Hepatocyte (in vitro differentiated cells): ENCODE data around the gene COPS9. TPM values are rescaled to one million over a fixed set of nuclear protein-coding genes. Genes with fewer than 3 reads are reported as not detected.

Experiments used
- DNase-seq: peaks from one replicate; pipeline ENCODE4 v3.0.0-alpha.2; 2016; ENCODE audit warnings: low spot score
- H2AFZ ChIP-seq: fragments of 200-600 bp; sonication (generic); 2 replicates; pipeline ENCODE4 v1.6.0; 2016; ENCODE audit warnings: antibody characterized with exemption, mild to moderate bottlenecking
- H3K27ac ChIP-seq: fragments of 200-600 bp; sonication (generic); 2 replicates; pipeline ENCODE4 v1.5.1; 2016; ENCODE audit warnings: mild to moderate bottlenecking
- H3K27me3 ChIP-seq: fragments of 200-600 bp; sonication (generic); 2 replicates; pipeline ENCODE4 v1.6.1; 2016
- H3K36me3 ChIP-seq: fragments of 200-600 bp; sonication (generic); replicated peaks from 2 replicates; pipeline ENCODE4 v1.5.1; 2016; ENCODE audit warnings: low read depth; ENCODE audit not compliant: insufficient read depth
- H3K4me1 ChIP-seq: fragments of 200-600 bp; sonication (generic); 2 replicates; pipeline ENCODE4 v1.5.1; 2016; ENCODE audit warnings: mild to moderate bottlenecking, moderate library complexity; ENCODE audit not compliant: insufficient read depth
- H3K4me2 ChIP-seq: fragments of 200-600 bp; sonication (generic); 2 replicates; pipeline ENCODE4 v1.6.0; 2016
- H3K4me3 ChIP-seq: fragments of 200-600 bp; sonication (generic); 2 replicates; pipeline ENCODE4 v1.5.1; 2016; ENCODE audit warnings: mild to moderate bottlenecking
- H3K79me2 ChIP-seq: fragments of 200-600 bp; sonication (generic); 2 replicates; pipeline ENCODE4 v1.6.0; 2017; ENCODE audit warnings: mild to moderate bottlenecking
- H3K9me2 ChIP-seq: fragments of 200-600 bp; sonication (generic); replicated peaks from 2 replicates; pipeline ENCODE4 v1.6.0; 2017; ENCODE audit warnings: mild to moderate bottlenecking; ENCODE audit not compliant: insufficient read depth
- H3K9me3 ChIP-seq: fragments of 200-600 bp; sonication (generic); 2 replicates; pipeline ENCODE4 v1.5.1; 2016; ENCODE audit warnings: low read depth, mild to moderate bottlenecking
- H4K20me1 ChIP-seq: fragments of 200-600 bp; sonication (generic); 2 replicates; pipeline ENCODE4 v1.6.0; 2016; ENCODE audit warnings: mild to moderate bottlenecking; ENCODE audit not compliant: insufficient read depth, poor library complexity, severe bottlenecking
- EZH2 ChIP-seq: fragments of 200-600 bp; sonication (generic); IDR thresholded peaks from 2 replicates; pipeline ENCODE4 v1.6.1; 2016; ENCODE audit warnings: antibody characterized with exemption, mild to moderate bottlenecking, borderline replicate concordance
- EZH2phosphoT487 ChIP-seq: fragments of 200-600 bp; sonication (generic); IDR thresholded peaks from one replicate; pipeline ENCODE4 v1.6.1; 2018; ENCODE audit warnings: antibody characterized with exemption, mild to moderate bottlenecking, low read depth, moderate library complexity; ENCODE audit not compliant: unreplicated experiment, severe bottlenecking
- WGBS: methylation state at CpG from one replicate; pipeline ENCODE4 v1.1.6; 2016; ENCODE audit warnings: low lambda C conversion rate; ENCODE audit errors: missing lambda C conversion rate; 5-methylcytosine and 5-hydroxymethylcytosine counted together
- polyA plus RNA-seq: library from polyadenylated mRNA; unstranded; fragments of >200 nt; fragmentation: Nextera tagmentation; extraction: Ambion mirVana; gene quantifications from 2 replicates; pipeline ENCODE4 v1.2.1, GENCODE V29; 2016
- total RNA-seq: library from RNA; depleted of rRNA; stranded (reverse); fragments of >200 nt; gene quantifications from 2 replicates; pipeline ENCODE4 v1.2.3, GENCODE V29; 2014
- TF ChIP-seq, protein P1 (sequence below): fragments of 200-600 bp; sonication (generic); IDR thresholded peaks from 2 replicates; pipeline ENCODE4 v1.5.1; 2016; ENCODE audit warnings: antibody characterized with exemption, mild to moderate bottlenecking; ENCODE audit not compliant: poor library complexity

Gene COPS9
- total and polyA plus RNA-seq, 2 experiments from 2014 or later, result 109 to 300 TPM

DNA sequence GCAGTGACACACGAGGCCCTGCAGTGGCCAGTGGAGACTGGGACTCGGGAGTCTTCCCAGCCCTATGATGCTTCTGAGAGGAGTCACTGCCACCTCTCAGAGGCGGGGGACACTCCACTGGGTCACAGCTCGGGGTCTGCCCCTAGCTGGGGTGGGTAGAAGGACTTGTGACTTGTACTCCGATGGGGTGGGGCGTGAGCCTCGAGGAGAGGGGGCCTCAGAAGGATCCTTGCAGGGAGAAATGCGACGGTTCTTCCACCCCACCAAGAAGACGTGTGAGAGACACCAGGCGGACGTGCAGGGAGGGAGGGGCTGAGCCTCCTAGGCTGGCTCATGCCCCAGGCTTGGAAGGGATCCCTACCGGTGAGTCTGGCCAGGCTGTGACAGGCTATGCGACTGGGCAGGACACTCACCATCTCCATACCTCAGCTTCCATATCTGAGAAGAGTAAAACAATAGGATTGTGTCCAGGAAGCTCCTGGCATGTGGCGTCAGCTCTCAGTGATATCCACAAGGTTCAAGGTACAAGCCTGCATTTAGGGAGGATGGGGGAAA is 15.4 kb upstream of the COPS9 start:
- no peaks in the 10 kb centered on the region for H3K9me2 ChIP-seq
- H3K4me3 ChIP-seq, result no peak overlapping the region
- no peak for DNase-seq
- 65% methylated on average over 15 of the region's 15 CpGs for WGBS
- H3K4me2 ChIP-seq, result no peak overlapping the region
- H3K9me3 ChIP-seq, result no peaks in the 10 kb centered on the region
- H3K79me2 ChIP-seq, result no peaks in the 10 kb centered on the region
- peaks cover 9% of the 10 kb centered on the region for H3K27me3 ChIP-seq
- H3K36me3 ChIP-seq, result no peaks in the 10 kb centered on the region
- H3K4me1 ChIP-seq, result no peaks in the 10 kb centered on the region
- no peaks in the 10 kb centered on the region for H4K20me1 ChIP-seq
- TF ChIP-seq, protein P1, sequence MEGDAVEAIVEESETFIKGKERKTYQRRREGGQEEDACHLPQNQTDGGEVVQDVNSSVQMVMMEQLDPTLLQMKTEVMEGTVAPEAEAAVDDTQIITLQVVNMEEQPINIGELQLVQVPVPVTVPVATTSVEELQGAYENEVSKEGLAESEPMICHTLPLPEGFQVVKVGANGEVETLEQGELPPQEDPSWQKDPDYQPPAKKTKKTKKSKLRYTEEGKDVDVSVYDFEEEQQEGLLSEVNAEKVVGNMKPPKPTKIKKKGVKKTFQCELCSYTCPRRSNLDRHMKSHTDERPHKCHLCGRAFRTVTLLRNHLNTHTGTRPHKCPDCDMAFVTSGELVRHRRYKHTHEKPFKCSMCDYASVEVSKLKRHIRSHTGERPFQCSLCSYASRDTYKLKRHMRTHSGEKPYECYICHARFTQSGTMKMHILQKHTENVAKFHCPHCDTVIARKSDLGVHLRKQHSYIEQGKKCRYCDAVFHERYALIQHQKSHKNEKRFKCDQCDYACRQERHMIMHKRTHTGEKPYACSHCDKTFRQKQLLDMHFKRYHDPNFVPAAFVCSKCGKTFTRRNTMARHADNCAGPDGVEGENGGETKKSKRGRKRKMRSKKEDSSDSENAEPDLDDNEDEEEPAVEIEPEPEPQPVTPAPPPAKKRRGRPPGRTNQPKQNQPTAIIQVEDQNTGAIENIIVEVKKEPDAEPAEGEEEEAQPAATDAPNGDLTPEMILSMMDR, result no peak
- no peak for TF ChIP-seq EZH2phosphoT487
- no peak for TF ChIP-seq EZH2
- no peak overlapping the region for H2AFZ ChIP-seq
- H3K27ac ChIP-seq, result no peak overlapping the region

DNA sequence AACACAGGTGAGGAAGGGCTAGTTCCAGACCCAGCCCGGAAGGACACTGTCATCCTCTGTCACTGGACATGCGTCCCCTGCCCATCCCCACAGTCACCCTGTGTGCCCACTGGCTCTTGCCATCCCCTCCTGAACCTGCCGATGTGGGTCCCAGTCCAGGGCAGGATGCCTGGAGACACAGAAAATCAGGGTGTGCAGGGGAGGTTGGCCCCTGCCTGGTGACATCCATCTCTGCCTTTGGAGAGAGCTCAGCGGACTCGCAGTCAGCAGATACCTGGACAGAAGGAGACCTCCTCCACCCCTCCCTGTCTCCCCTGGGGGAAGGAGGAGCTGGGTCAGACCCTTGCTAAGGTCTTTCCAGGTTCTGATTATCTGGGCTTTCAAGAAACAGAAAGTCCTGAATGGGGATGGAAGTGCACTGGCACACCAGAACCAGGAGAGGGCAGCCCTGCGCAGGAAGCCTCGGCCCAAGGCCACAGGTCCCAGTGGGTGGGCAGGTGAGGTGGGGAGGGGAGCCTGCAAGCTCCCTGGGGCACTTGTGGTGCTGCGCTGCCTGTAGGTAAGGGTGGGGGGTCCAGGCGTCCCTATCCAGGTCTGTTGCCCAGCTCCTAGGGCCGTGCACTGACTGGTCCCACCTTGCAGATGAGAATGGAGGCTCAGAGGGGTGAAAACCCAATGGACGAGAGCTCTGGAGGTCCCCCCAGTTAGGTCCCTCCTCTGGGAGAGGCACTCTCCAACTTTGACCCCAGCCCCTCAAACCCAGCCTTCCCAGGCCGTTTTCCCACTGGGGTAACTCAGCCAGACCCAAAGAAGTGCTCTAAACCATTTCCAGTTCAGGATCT is 14.1 kb upstream of the COPS9 start:
- no peaks in the 10 kb centered on the region for H3K9me2 ChIP-seq
- peak; percentile 76 for DNase-seq
- TF ChIP-seq EZH2phosphoT487, result no peak
- TF ChIP-seq EZH2, result no peak
- TF ChIP-seq, protein P1, result peak; percentile 83
- no peak overlapping the region for H2AFZ ChIP-seq
- H3K27ac ChIP-seq, result no peak overlapping the region
- no peaks in the 10 kb centered on the region for H3K9me3 ChIP-seq
- WGBS, result 30% methylated on average over 11 of the region's 12 CpGs
- no peak overlapping the region for H3K4me3 ChIP-seq
- H3K79me2 ChIP-seq, result no peaks in the 10 kb centered on the region
- no peaks in the 10 kb centered on the region for H4K20me1 ChIP-seq
- no peaks in the 10 kb centered on the region for H3K4me1 ChIP-seq
- H3K27me3 ChIP-seq, result peaks cover 9% of the 10 kb centered on the region
- no peak overlapping the region for H3K4me2 ChIP-seq
- no peaks in the 10 kb centered on the region for H3K36me3 ChIP-seq

- no peaks in the 10 kb centered on the region for H3K36me3 ChIP-seq
- H3K27ac ChIP-seq, result no peak overlapping the region
- H4K20me1 ChIP-seq, result no peaks in the 10 kb centered on the region
- H3K4me3 ChIP-seq, result no peak overlapping the region
- no peaks in the 10 kb centered on the region for H3K79me2 ChIP-seq
- DNase-seq, result no peak
- WGBS, result 94% methylated on average over 20 of the region's 20 CpGs
- no peak for TF ChIP-seq EZH2
- TF ChIP-seq, protein P1, result no peak
- peaks cover 9% of the 10 kb centered on the region for H3K27me3 ChIP-seq
- no peaks in the 10 kb centered on the region for H3K9me2 ChIP-seq
- no peak overlapping the region for H3K4me2 ChIP-seq
- H3K4me1 ChIP-seq, result no peaks in the 10 kb centered on the region
- no peak overlapping the region for H2AFZ ChIP-seq
- H3K9me3 ChIP-seq, result no peaks in the 10 kb centered on the region
Observed at GRCh38 chr2:240147911-240148587, 11.9 kb upstream of the COPS9 start.
